ENCODE results near the gene HOXD10.

HOXD10 gene

GRCh38 chr2:176124947-176125771 lies 8.6 kb downstream of the HOXD10 start:
- TF ChIP-seq USF1 (IDR thresholded peaks at IDR 0.05) (no peak), REST (IDR thresholded peaks at IDR 0.05; ENCODE audit: low read depth) (no peak), TCF12 (IDR thresholded peaks at IDR 0.05; ENCODE audit: low read depth) (no peak), TEAD4 (IDR thresholded peaks at IDR 0.05) (no peak)

GRCh38 chr2:176125772-176126054 lies 9.1 kb downstream of the HOXD10 start:
- TF ChIP-seq FOXM1 (IDR thresholded peaks at IDR 0.05; ENCODE audit: borderline replicate concordance, low read depth) (no peak), TEAD4 (IDR thresholded peaks at IDR 0.05) (no peak), EP300 (IDR thresholded peaks at IDR 0.05; ENCODE audit: borderline replicate concordance) (no peak), CREB1 (IDR thresholded peaks at IDR 0.05; ENCODE audit: low read depth) (no peak), EGR1 (IDR thresholded peaks at IDR 0.05) (no peak), REST (IDR thresholded peaks at IDR 0.05; ENCODE audit: low read depth) (no peak), RAD21 (IDR thresholded peaks at IDR 0.05; ENCODE audit: low read depth) (no peak), USF1 (IDR thresholded peaks at IDR 0.05) (no peak), YY1 (IDR thresholded peaks at IDR 0.05; ENCODE audit: low read depth) (no peak), ZBTB7A (IDR thresholded peaks at IDR 0.05; ENCODE audit: low read depth) (no peak), MAX (IDR thresholded peaks at IDR 0.05) (no peak), TAF1 (IDR thresholded peaks at IDR 0.05; ENCODE audit: low read depth) (no peak), NFIC (IDR thresholded peaks at IDR 0.05) (no peak), CEBPB (IDR thresholded peaks at IDR 0.05) (no peak), TCF12 (IDR thresholded peaks at IDR 0.05; ENCODE audit: low read depth) (no peak)

- TF ChIP-seq USF1 (IDR thresholded peaks at IDR 0.05) (no peak), REST (IDR thresholded peaks at IDR 0.05; ENCODE audit: low read depth) (no peak), RAD21 (IDR thresholded peaks at IDR 0.05; ENCODE audit: low read depth) (peak; percentile 87), CREB1 (IDR thresholded peaks at IDR 0.05; ENCODE audit: low read depth) (no peak), FOXM1 (IDR thresholded peaks at IDR 0.05; ENCODE audit: borderline replicate concordance, low read depth) (no peak), YY1 (IDR thresholded peaks at IDR 0.05; ENCODE audit: low read depth) (no peak)
These were observed 10.6 kb downstream of the HOXD10 start for GRCh38 chr2:176126929-176127773.

GRCh38 chr2:176127774-176128072 lies 11.1 kb downstream of the HOXD10 start:
- TF ChIP-seq TCF12 (IDR thresholded peaks at IDR 0.05; ENCODE audit: low read depth) (no peak), CREB1 (IDR thresholded peaks at IDR 0.05; ENCODE audit: low read depth) (no peak), YY1 (IDR thresholded peaks at IDR 0.05; ENCODE audit: low read depth) (no peak), RAD21 (IDR thresholded peaks at IDR 0.05; ENCODE audit: low read depth) (no peak), MAX (IDR thresholded peaks at IDR 0.05) (no peak), TAF1 (IDR thresholded peaks at IDR 0.05; ENCODE audit: low read depth) (no peak), NFIC (IDR thresholded peaks at IDR 0.05) (no peak), REST (IDR thresholded peaks at IDR 0.05; ENCODE audit: low read depth) (no peak), ZBTB7A (IDR thresholded peaks at IDR 0.05; ENCODE audit: low read depth) (no peak), EGR1 (IDR thresholded peaks at IDR 0.05) (no peak), TEAD4 (IDR thresholded peaks at IDR 0.05) (no peak), CEBPB (IDR thresholded peaks at IDR 0.05) (no peak), EP300 (IDR thresholded peaks at IDR 0.05; ENCODE audit: borderline replicate concordance) (no peak), USF1 (IDR thresholded peaks at IDR 0.05) (no peak)
